Activated CD4-positive, alpha-beta T cell treated with anti-CD3 and anti-CD28 coated beads, Interleukin-2, Interleukin-4, amounts not matched to agents 100 ng/mL and 50 ng/mL, durations not matched to agents 16 hours and 8 hours (primary cell): ENCODE data around the gene LCT.
A peak's percentile ranks its signal among the peaks of the same experiment; 100 is the strongest.
"Not testable (repeated sequence)": the region's sequence is repeated elsewhere in the genome, so short reads cannot be mapped to it uniquely, and the experiment has no call there.

Experiments used
- DNase-seq: peaks from one replicate; pipeline ENCODE4 v3.0.0-alpha.2; 2020; ENCODE audit warnings: low spot score

LCT gene

DNA sequence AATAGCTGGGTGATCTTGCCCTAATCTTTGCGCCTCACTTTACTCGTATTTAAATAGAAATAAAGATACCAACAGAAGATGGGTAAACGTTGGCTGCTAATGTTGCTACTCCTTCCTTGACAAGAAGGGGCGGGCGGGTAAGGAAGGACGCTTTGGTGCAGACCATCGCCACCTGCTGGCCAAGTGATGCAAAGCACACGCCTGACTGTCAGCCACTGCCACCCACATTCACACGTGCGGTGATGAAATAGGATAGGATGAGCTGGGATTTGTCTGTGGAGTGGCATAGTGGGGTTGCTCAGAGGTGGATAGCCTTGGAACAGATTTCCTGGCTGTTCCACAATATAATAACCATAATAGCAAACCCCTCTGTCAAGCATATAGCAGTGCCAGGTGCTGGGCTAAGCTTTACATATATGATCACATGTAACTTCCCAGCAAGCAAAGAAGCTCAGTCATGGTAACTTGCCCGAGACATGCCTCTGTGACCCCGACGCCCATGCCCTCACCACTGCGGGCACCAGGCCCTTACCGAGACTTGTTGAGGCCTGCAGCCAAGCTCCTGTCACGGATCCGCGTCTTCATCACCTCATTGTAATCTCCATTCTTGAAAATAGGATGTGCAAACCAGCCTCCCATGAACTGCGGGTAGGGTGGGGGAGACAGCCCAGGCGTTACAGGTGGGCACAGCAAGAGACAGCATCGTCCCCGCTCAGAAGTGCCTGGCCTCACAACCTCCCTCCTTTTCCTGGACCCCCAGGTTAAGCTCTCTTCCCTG, 39.3 kb downstream of the LCT start:
- DNase-seq: peak; percentile 84

DNA sequence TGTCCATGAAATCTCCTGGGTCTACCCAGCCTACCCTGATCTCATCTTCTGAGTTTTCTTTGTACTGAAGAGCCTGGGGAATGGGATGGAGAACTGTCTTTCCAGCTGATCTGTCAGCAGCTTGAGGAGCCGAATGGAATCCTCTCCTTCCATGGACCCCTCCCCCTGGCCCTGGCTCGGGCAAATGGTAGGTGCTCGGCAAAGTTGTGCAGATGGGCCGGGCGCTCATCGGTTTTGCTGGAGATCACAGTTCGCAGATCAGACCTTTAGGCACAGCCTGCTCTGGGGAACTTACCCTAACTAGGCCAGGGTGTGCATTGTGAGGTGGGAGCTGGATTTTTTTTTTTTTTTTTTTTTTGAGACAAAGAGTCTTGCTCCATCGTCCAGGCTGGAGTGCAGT, 40.4 kb downstream of the LCT start:
- no peak for DNase-seq

DNA sequence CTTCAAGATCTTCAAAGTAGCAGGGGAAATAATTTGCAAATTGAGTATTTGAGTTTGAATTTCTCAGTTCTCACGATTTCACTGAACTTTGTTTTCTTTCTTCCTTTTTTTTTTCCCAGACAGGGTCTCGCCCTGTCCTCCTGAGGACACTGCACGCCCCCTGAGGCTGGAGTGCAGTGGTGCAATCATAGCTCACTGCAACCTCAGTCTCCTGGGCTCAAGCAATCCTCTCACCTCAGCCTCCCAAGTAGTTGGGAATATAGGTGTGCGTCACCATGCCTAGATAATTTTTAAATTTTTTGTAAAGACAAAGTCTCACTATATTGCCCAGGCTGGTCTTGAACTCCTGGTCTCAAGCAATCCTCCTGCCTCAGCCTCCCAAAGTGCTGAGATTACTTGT, 41.3 kb downstream of the LCT start:
- not testable (repeated sequence) for DNase-seq

- DNase-seq: peak; percentile 37
Measured at GRCh38 chr2:135792401-135793150, 44.4 kb downstream of the LCT start.

- DNase-seq: no peak
Measured at GRCh38 chr2:135791418-135792190, 45.4 kb downstream of the LCT start.

DNA sequence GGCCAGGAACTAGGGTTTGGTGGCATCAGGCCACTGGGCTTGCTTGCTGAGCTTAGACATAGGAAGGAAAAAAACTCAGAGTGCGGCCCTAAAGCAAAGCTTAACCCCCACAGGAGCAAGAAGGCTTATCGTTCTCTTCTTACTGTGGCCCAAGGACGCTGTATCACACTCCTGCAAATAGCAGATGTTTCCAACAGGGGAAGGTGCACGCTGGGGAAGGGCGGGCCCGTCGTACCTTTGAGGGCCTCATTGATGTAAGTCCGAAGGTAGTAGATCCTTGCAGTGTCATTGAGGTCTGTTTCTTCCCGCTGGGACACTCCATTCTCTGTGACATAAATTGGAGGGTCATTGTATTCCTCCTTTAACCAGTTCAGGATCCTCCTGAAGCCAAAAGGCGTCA, 46.6 kb downstream of the LCT start:
- no peak for DNase-seq

DNA sequence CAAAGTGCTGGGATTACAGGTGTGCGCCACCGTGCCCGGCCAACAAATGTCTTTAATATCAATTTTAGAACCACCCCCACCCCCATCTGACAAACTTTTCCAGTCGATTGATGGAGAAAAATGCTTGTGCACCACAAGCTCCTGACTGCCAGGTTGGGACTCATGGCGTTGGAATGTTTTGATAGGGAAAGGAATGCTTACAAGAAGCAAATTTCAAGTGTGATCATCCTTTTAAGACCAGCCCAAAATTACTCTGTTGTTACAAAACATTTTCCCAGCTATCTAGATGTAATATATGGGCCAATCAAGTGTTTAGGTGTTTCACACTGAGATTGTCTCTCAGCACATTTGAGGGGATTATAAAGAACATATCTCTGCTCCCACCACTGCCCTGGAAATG, 50.2 kb downstream of the LCT start:
- no peak for DNase-seq

GRCh38 chr2:135785032-135785431, 52.0 kb downstream of the LCT start:
- no peak for DNase-seq

GRCh38 chr2:135783439-135783838, 53.5 kb downstream of the LCT start:
- no peak for DNase-seq

- no peak for DNase-seq
Measured at GRCh38 chr2:135782231-135782630, 54.8 kb downstream of the LCT start.

- no peak for DNase-seq
Measured at GRCh38 chr2:135776367-135776766, 60.6 kb downstream of the LCT start.

- no peak for DNase-seq
Measured at GRCh38 chr2:135775420-135775819, 61.6 kb downstream of the LCT start.

DNA sequence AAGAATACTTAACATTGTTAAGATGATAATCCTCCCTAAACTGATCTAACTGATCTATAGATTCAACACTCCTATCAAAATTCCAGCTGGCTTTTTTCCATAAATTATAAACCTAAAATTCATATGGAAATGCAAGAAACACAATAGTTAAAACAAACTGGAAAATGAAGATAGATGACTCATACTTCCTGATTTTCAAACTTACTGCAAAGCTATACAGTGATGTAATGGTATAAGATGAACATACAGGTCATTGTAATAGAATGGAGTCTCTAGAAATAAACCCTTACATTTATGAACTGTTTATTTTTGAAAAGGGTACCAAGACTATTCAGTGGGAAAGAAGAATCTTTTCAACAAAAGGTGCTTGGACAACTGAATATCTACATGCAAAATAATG, 63.1 kb downstream of the LCT start:
- no peak for DNase-seq

DNA sequence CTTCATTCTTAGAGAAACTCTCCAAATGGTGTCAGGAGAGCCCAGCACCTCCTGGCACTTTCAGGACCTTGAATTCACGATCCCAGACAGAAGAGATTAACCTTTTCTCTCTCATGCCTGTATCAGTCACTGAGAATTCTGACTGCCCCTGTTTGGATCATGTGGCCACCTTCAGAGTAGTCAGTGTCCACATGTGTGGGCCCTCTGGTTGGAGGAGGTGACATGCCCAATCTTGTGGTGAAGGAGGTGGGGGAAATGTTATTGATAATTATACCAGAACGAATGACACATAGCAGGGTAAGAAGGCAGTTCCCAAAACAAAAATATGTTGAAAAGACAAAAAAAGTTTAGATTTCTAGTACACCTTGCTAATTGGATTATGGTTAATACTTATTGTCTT, 63.7 kb downstream of the LCT start:
- DNase-seq: no peak

DNA sequence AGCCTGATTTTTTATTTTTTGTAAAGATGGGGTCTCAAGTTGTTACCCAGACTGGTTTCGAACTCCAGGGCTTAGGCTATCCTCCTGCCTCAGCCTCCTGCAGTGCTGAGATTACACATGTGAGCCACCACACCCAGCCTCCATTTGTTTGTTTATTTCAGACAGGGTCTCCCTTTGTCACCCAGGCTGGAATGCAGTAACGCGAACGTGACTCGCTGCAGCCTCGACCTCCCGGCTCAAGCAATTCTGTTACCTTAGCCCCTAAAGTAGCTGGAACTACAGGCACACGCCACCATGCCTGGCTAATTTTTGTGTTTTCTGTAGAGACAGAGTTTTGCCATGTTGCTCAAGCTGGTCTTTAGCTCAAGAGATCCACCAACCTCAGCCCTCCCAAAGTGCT, 68.1 kb downstream of the LCT start:
- no peak for DNase-seq

- DNase-seq: no peak
Measured at GRCh38 chr2:135762530-135762929, 74.5 kb downstream of the LCT start.

DNA sequence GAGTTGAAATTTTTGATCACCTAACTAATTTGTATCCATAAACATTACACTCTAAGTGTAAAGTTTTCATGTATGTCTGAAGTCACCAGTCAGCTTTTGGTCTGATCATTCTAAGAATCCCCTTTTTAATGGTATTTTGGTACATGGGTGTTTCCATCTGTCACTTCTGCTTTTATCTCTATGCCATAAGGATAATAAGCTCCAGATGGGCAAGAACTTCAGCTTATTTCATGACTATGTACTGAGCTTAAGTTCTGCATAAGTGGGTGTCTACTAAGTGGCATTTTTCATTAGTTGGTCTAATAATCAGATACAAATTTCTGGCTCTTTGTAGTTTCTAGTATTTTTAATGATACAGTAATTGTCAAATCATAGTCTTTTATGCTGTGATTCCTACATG, 75.0 kb downstream of the LCT start:
- no peak for DNase-seq

DNA sequence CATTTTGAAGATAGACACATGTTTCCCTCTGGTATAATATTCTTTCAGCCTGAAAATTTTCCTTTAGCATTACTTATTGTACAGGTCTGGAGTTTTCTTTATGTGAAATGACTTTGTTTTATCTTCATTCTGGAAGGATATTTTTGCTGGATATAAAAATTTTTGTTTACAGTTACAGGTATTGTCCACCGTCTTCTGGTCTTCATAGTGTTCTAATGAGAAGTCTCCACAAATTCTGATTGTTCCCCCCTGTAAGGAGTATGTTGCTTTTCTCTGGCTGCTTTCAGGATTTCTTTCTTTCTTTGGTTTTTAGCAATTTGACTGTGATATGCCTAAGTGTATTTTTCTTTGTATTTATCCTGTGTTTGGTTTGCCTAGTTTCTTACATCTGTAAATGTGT, 80.3 kb downstream of the LCT start:
- no peak for DNase-seq

DNA sequence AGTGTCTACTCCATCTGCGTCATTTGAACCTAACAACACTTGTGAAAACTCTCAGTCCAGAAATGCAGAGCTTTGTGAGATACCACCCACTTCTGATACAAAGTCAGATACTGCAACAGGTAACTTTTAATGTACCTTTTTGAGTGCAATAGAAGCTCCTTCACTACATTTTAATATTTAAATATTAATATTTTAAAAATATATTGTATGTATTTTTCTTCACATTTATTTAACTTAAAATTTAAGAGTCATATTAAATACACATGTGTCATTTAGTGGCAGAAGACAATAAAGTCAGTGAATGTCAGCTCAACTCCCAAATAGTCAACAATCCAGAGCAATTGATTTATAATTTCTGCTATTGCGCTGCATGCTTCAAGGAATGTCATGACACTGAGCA, 81.4 kb downstream of the LCT start:
- no peak for DNase-seq

GRCh38 chr2:135745545-135745944, 91.4 kb downstream of the LCT start:
- DNase-seq: no peak

GRCh38 chr2:135744760-135745314, 92.1 kb downstream of the LCT start:
- peak; percentile 38 for DNase-seq

DNA sequence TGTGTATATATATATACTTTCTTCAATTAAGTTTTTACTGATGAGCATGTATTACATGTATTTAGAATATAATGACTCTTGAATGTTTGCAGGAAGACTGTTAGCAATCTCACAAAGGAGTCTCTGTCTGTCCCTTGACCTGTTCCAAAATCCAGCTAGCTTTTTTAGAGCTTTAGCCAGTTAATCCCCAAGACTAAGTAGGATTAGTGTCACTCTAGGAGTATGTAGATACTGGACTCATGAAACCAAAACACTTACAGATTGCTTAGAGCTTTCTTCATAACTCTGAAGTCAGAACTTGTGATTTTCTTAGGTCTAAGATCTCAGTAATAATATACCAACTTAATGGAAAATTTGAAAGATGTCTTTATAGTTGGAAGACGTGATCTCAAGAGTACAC, 93.1 kb downstream of the LCT start:
- DNase-seq: no peak

GRCh38 chr2:135742325-135742757, 94.6 kb downstream of the LCT start:
- peak; percentile 50 for DNase-seq
